Neural cell (in vitro differentiated cells): ENCODE measurements around the gene PREPL. TPM values are rescaled to one million over a fixed set of nuclear protein-coding genes. Genes with fewer than 3 reads are reported as not detected.

Experiments
- H2AFZ ChIP-seq: fragments of 200-600, 300-800 bp; sonication (generic), shearing (Covaris generic); 2 replicates; pipeline ENCODE4 v1.6.0; 2014; ENCODE audit warnings: low read depth, mild to moderate bottlenecking, antibody characterized with exemption, low read length, moderate library complexity
- H3F3A ChIP-seq: fragments of 200-600 bp; shearing (Covaris generic); 2 replicates; pipeline ENCODE4 v1.6.1; 2016; ENCODE audit warnings: mild to moderate bottlenecking, moderate library complexity, mixed read lengths, antibody characterized with exemption, low read length; ENCODE audit not compliant: insufficient read depth, poor library complexity, severe bottlenecking
- H3K27ac ChIP-seq: fragments of 200-600, 300-800 bp; sonication (generic), shearing (Covaris generic); 2 replicates; pipeline ENCODE4 v1.5.1; 2014; ENCODE audit warnings: mild to moderate bottlenecking, low read length, moderate library complexity
- H3K27me3 ChIP-seq: fragments of 300-800, 200-600 bp; sonication (generic), shearing (Covaris generic); 2 replicates; pipeline ENCODE4 v1.6.0; 2014; ENCODE audit warnings: mild to moderate bottlenecking, low read depth, low read length, moderate library complexity; ENCODE audit not compliant: insufficient read depth
- H3K36me3 ChIP-seq: fragments of 300-800, 200-600 bp; sonication (generic), shearing (Covaris generic); 2 replicates; pipeline ENCODE4 v1.5.1; 2014; ENCODE audit warnings: mild to moderate bottlenecking, antibody characterized with exemption, low read length, moderate library complexity; ENCODE audit not compliant: insufficient read depth
- H3K4me2 ChIP-seq: fragments of 300-800, 200-600 bp; sonication (generic), shearing (Covaris generic); 2 replicates; pipeline ENCODE4 v1.6.0; 2014; ENCODE audit warnings: mild to moderate bottlenecking, low read length
- H3K4me3 ChIP-seq: fragments of 300-800, 200-600 bp; sonication (generic), shearing (Covaris generic); 2 replicates; pipeline ENCODE4 v1.5.1; 2014; ENCODE audit warnings: mild to moderate bottlenecking, low read length, moderate library complexity
- H3K79me2 ChIP-seq: fragments of 200-600 bp; shearing (Covaris generic); replicated peaks from 2 replicates; pipeline ENCODE4 v1.6.0; 2014; ENCODE audit warnings: mild to moderate bottlenecking, low read length, moderate library complexity; ENCODE audit not compliant: insufficient read depth
- H3K9ac ChIP-seq: fragments of 300-800, 200-600 bp; sonication (generic), shearing (Covaris generic); 2 replicates; pipeline ENCODE4 v1.6.1; 2016; ENCODE audit warnings: mild to moderate bottlenecking, low read length, mixed read lengths
- H3K9me2 ChIP-seq: fragments of 200-600 bp; shearing (Covaris generic); 2 replicates; pipeline ENCODE4 v1.6.1; 2016; ENCODE audit warnings: mild to moderate bottlenecking, low read length, mixed read lengths; ENCODE audit not compliant: insufficient read depth
- H3K9me3 ChIP-seq: fragments of 200-600, 300-800 bp; sonication (generic), shearing (Covaris generic); 2 replicates; pipeline ENCODE4 v1.6.1; 2016; ENCODE audit warnings: mild to moderate bottlenecking, mixed run types, low read length, moderate library complexity, mixed read lengths
- H4K20me1 ChIP-seq: fragments of 200-600 bp; shearing (Covaris generic); 2 replicates; pipeline ENCODE4 v1.6.1; 2016; ENCODE audit warnings: mild to moderate bottlenecking, mixed run types; ENCODE audit not compliant: insufficient read depth
- CTCF ChIP-seq: fragments of 450-650 bp; IDR thresholded peaks from 2 replicates; pipeline ENCODE4 v1.5.1; 2014; ENCODE audit warnings: antibody characterized with exemption, mild to moderate bottlenecking, moderate library complexity; ENCODE audit not compliant: poor library complexity, severe bottlenecking
- EP300 ChIP-seq: fragments of 450-650 bp; conservative IDR thresholded peaks from 2 replicates; pipeline ENCODE4 v1.6.1; 2014; ENCODE audit warnings: antibody characterized with exemption, mild to moderate bottlenecking, moderate library complexity; ENCODE audit not compliant: poor library complexity, severe bottlenecking
- EZH2 ChIP-seq: fragments of 200-600, 300-800 bp; shearing (Covaris generic), sonication (generic); IDR thresholded peaks from 2 replicates; pipeline ENCODE4 v1.6.1; 2014; ENCODE audit warnings: antibody characterized with exemption, low read length, borderline replicate concordance, mild to moderate bottlenecking; ENCODE audit not compliant: insufficient read depth, poor library complexity, severe bottlenecking
- MXI1 ChIP-seq: fragments of 450-650 bp; conservative IDR thresholded peaks from 2 replicates; pipeline ENCODE4 v1.6.1; 2014; ENCODE audit warnings: antibody characterized with exemption, mild to moderate bottlenecking; ENCODE audit not compliant: poor library complexity, severe bottlenecking
- POLR2AphosphoS5 ChIP-seq: IDR thresholded peaks from 2 replicates; pipeline ENCODE4 v1.6.1; 2012
- RAD21 ChIP-seq: fragments of 450-650 bp; conservative IDR thresholded peaks from 2 replicates; pipeline ENCODE4 v1.6.1; 2014; ENCODE audit warnings: antibody characterized with exemption, mild to moderate bottlenecking, moderate library complexity
- REST ChIP-seq: IDR thresholded peaks from 2 replicates; pipeline ENCODE4 v1.6.1; 2012; ENCODE audit warnings: borderline replicate concordance
- SMC3 ChIP-seq: fragments of 450-650 bp; conservative IDR thresholded peaks from 2 replicates; pipeline ENCODE4 v1.6.1; 2014; ENCODE audit warnings: antibody characterized with exemption, mild to moderate bottlenecking, moderate library complexity; ENCODE audit not compliant: poor library complexity
- TAF1 ChIP-seq: IDR thresholded peaks from 2 replicates; pipeline ENCODE4 v1.6.1; 2012; ENCODE audit warnings: low read depth
- polyA plus RNA-seq: library from polyadenylated mRNA; depleted of rRNA; stranded (reverse); fragments of >200 nt; gene quantifications from 2 replicates; pipeline ENCODE4 v1.2.3, GENCODE V29; 2014

PREPL gene
- polyA plus RNA-seq, 1 donor from 2014 or later: 236 TPM

GRCh38 chr2:44369392-44369791 is 8.1 kb upstream of the PREPL start:
- H2AFZ ChIP-seq: no peak overlapping the region
- H3K4me3 ChIP-seq: no peak overlapping the region
- H3K9me2 ChIP-seq: no peaks in the 10 kb centered on the region
- TF ChIP-seq SMC3 (no peak), EZH2 (no peak), POLR2AphosphoS5 (no peak), REST (no peak), EP300 (no peak), RAD21 (no peak), MXI1 (no peak), TAF1 (no peak), CTCF (no peak)
- no peaks in the 10 kb centered on the region for H4K20me1 ChIP-seq
- no peaks in the 10 kb centered on the region for H3K36me3 ChIP-seq
- no peak overlapping the region for H3K4me2 ChIP-seq
- no peaks in the 10 kb centered on the region for H3F3A ChIP-seq
- no peaks in the 10 kb centered on the region for H3K79me2 ChIP-seq
- H3K9ac ChIP-seq: no peak overlapping the region
- H3K27ac ChIP-seq: no peak overlapping the region
- no peaks in the 10 kb centered on the region for H3K27me3 ChIP-seq
- H3K9me3 ChIP-seq: no peaks in the 10 kb centered on the region

GRCh38 chr2:44367591-44367990 is 6.3 kb upstream of the PREPL start:
- no peaks in the 10 kb centered on the region for H3K79me2 ChIP-seq
- no peaks in the 10 kb centered on the region for H3K27me3 ChIP-seq
- H3K36me3 ChIP-seq: no peaks in the 10 kb centered on the region

More at GRCh38 chr2:44367591-44367990, 6.3 kb upstream of the PREPL start:
- no peaks in the 10 kb centered on the region for H3K9me3 ChIP-seq
- no peak overlapping the region for H3K4me2 ChIP-seq
- H3K4me3 ChIP-seq: no peak overlapping the region
- H3F3A ChIP-seq: no peaks in the 10 kb centered on the region
- H4K20me1 ChIP-seq: no peaks in the 10 kb centered on the region
- no peak overlapping the region for H3K9ac ChIP-seq
- no peak for TF ChIP-seq TAF1
- no peak for TF ChIP-seq SMC3
- TF ChIP-seq EP300: no peak
- TF ChIP-seq POLR2AphosphoS5: no peak
- TF ChIP-seq REST: no peak
- TF ChIP-seq EZH2: no peak
- TF ChIP-seq RAD21: no peak
- no peaks in the 10 kb centered on the region for H3K9me2 ChIP-seq
- no peak overlapping the region for H3K27ac ChIP-seq
- no peak overlapping the region for H2AFZ ChIP-seq
